Ascending aorta (tissue), 2 donors: ENCODE results near the gene B3GNT3. TPM values are rescaled to one million over a fixed set of nuclear protein-coding genes. Genes with fewer than 3 reads are reported as not detected.

Experiments
- DNase-seq, 2 donors: peaks; one replicate each; pipeline ENCODE4 v3.0.0-alpha.2; 2019; ENCODE audit warnings: low spot score in 2 of 2
- H3K27ac ChIP-seq, 2 donors: fragments of 200-600 bp; sonication (generic); one replicate each; pipeline ENCODE4 v1.5.1; 2016 to 2017; ENCODE audit warnings: mild to moderate bottlenecking in 1 of 2
- H3K27me3 ChIP-seq: fragments of 200-600 bp; sonication (generic); one replicate; pipeline ENCODE4 v1.5.1; 2017
- H3K36me3 ChIP-seq, 2 donors: fragments of 200-600 bp; sonication (generic); one replicate each; pipeline ENCODE4 v1.5.1; 2016
- H3K4me1 ChIP-seq, 2 donors: fragments of 200-600 bp; sonication (generic); one replicate each; pipeline ENCODE4 v1.5.1; 2016 to 2017; ENCODE audit warnings: mild to moderate bottlenecking in 1 of 2
- H3K4me3 ChIP-seq, 2 donors: fragments of 200-600 bp; sonication (generic); one replicate each; pipeline ENCODE4 v1.5.1; 2016 to 2017; ENCODE audit warnings: mild to moderate bottlenecking in 1 of 2
- H3K9me3 ChIP-seq, 2 donors: fragments of 200-600 bp; sonication (generic); one replicate each; pipeline ENCODE4 v1.5.1; 2016
- intact Hi-C: fragments of 100-400 bp; cut with DNase I; formaldehyde crosslinking; loops from one replicate; pipeline ENCODE4 v1.15.1; 2023
- total RNA-seq: library from RNA; depleted of rRNA; stranded (reverse); fragments of >200 nt; gene quantifications from one replicate; pipeline ENCODE4 v1.1.0, GENCODE V29; 2016
- TF ChIP-seq, protein P1 (sequence below), 3 experiments: fragments of 200-600 bp in 2 of 3; fragments of 450-650 bp in 1 of 3; sonication (generic) in 2 of 3; IDR thresholded peaks; one replicate each; pipeline ENCODE4 v1.5.1; 2016 to 2019; ENCODE audit warnings: antibody characterized with exemption in 3 of 3, mild to moderate bottlenecking in 1 of 3, moderate library complexity in 1 of 3

Gene B3GNT3
- total RNA-seq, 1 donor from 2014 or later: 0.64 TPM

DNA sequence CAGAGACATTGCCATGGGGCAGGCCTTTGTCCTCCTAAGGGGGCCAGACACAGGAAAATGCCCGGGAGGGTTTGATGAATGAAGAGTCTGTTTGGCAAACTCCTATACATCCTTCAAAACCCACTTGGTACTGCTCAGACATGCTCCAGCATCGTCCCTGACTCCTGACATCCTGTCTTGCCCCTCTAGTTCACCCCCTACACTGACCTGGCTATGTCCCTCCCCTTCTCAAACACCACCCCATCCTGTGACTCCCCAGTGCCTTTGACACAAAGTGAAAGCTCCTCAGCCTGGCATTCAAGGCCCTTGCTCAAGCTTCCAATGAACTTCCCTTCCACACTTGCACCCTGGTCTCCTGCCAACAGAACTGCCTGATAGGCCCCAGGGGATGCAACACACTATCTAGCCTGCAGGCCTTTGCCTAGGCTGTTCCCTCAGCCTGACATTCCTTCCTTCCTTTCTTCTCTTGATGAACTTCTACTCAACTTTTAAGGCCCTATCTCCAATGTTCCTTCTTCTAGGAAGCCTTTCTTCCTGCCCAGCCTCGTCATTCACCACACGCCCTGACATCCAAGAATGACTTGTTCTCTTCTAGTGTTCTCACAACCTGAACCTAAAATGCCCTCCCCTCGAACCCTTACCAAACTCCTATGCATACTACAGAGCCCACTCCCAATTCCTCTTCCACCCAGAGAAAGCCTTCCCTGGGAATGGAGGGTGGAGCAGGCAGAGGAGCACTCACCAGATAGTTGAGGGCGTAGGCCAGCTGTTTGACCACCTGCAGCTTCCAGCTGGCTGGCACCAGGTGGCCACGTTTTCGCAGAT lies 40.5 kb downstream of the B3GNT3 start:
- intact Hi-C loops: no loop called here
- DNase-seq: no peak
- TF ChIP-seq, protein P1, sequence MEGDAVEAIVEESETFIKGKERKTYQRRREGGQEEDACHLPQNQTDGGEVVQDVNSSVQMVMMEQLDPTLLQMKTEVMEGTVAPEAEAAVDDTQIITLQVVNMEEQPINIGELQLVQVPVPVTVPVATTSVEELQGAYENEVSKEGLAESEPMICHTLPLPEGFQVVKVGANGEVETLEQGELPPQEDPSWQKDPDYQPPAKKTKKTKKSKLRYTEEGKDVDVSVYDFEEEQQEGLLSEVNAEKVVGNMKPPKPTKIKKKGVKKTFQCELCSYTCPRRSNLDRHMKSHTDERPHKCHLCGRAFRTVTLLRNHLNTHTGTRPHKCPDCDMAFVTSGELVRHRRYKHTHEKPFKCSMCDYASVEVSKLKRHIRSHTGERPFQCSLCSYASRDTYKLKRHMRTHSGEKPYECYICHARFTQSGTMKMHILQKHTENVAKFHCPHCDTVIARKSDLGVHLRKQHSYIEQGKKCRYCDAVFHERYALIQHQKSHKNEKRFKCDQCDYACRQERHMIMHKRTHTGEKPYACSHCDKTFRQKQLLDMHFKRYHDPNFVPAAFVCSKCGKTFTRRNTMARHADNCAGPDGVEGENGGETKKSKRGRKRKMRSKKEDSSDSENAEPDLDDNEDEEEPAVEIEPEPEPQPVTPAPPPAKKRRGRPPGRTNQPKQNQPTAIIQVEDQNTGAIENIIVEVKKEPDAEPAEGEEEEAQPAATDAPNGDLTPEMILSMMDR (IDR thresholded peaks at IDR 0.05): no peak
- Histone ChIP-seq H3K9me3 (no peaks in the 10 kb centered on the region), H3K4me1 (no peaks in the 10 kb centered on the region), H3K36me3 (no peaks in the 10 kb centered on the region), H3K4me3 (no peak overlapping the region), H3K27ac (no peak overlapping the region), H3K27me3 (no peaks in the 10 kb centered on the region)

DNA sequence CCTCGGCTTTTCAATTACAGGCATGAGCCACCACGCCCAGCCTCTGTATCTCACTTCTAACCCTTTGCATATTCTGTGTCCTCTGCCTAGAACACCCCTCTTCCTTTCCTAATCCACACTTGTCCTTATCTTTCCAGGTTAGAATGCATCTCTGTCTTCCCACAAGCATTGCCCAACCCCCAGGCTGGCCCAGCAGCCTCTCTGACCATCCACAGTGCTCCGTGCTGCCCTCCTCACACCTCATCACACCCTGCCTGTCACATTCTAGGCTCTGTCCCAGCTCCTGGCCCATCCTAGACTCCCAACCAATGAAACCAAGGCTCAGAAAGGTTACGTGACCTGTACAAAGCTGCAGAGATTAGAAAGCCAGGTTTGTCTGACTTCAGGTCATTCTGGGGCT lies 41.6 kb downstream of the B3GNT3 start:
- H3K4me3 ChIP-seq: no peak overlapping the region
- intact Hi-C loops: no loop called here
- H3K27ac ChIP-seq: no peak overlapping the region
- TF ChIP-seq, protein P1 (IDR thresholded peaks at IDR 0.05): no peak
- DNase-seq: no peak
- no peaks in the 10 kb centered on the region for H3K27me3 ChIP-seq
- no peaks in the 10 kb centered on the region for H3K36me3 ChIP-seq
- no peaks in the 10 kb centered on the region for H3K4me1 ChIP-seq
- no peaks in the 10 kb centered on the region for H3K9me3 ChIP-seq

DNA sequence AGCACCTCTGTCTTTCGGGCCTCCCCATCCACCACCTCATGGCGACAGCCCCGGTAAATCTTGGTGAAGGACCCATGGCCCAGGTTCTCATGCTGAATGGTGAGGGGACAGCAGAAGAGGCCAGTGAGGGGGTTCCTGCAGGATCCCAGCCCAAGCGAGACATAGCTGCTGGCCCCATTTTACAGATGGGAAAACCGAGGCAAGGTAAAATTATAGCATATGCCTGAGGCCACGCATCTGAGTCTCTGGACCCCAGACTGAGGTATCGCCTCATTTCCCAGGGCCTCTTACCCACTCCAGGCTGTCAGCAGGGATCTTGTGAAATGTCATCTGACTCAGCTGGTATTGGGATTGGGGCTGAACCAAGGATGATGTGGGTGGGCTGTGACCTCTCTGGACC lies 43.0 kb downstream of the B3GNT3 start:
- Histone ChIP-seq H3K9me3 (no peaks in the 10 kb centered on the region), H3K27me3 (peaks cover 6% of the 10 kb centered on the region), H3K27ac (no peak overlapping the region), H3K4me1 (peaks cover 0 to 4% of the 10 kb centered on the region in 2 donors), H3K36me3 (no peaks in the 10 kb centered on the region), H3K4me3 (no peak overlapping the region)
- TF ChIP-seq, protein P1 (IDR thresholded peaks at IDR 0.05): no peak
- intact Hi-C loops: no loop called here
- no peak for DNase-seq

DNA sequence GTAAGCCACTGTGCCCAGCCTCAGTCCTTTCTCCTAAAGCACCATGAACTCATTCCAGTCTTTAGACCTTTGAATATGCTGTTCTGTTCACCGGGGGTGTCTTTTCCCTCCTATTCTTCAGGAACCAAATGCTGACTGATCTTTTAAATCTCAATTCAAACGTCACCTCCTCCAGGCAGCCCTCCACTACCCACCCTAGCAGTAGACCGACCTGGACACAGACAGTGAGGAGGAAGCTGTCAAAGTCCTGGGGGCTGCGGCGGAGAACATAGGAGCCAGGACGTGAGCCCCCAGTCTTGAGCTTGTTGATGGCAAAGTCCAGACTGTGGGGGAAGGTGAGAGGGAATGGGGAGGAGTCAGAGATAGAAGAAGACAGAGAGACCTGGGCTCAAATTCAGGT lies 45.1 kb downstream of the B3GNT3 start:
- Histone ChIP-seq H3K4me3 (no peak overlapping the region), H3K27me3 (peaks cover 6% of the 10 kb centered on the region), H3K4me1 (peaks cover 0 to 4% of the 10 kb centered on the region in 2 donors), H3K27ac (no peak overlapping the region), H3K9me3 (no peaks in the 10 kb centered on the region), H3K36me3 (no peaks in the 10 kb centered on the region)
- TF ChIP-seq, protein P1 (IDR thresholded peaks at IDR 0.05): no peak
- DNase-seq: no peak
- intact Hi-C loops: no loop called here

DNA sequence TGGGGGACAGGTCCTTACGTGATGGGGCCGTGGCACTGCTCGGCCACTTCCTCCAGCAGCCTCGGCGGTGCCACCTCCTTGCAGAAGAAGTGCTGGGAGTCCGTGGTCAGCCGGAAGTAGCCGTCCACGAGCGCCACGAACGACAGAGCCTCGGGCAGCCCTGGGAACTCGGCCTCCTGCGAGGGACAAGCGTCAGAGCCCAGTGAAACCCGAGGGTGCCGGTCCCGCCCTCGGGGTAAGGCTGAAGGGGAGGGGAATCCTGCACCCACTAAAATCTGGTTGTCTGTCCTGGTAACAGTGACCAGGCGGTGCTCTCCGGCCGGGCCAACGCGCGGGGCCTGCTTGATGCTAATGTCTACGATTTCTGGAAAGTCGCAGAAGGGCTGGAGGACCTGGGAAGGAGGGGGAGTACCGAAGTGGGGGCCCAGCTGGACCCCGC lies 46.5 kb downstream of the B3GNT3 start:
- TF ChIP-seq, protein P1 (IDR thresholded peaks at IDR 0.05): no peak
- no peaks in the 10 kb centered on the region for H3K9me3 ChIP-seq
- H3K4me3 ChIP-seq: peak overlapping the region in 1 of 2 donors; percentile 38
- peaks cover 0 to 4% of the 10 kb centered on the region in 2 donors for H3K4me1 ChIP-seq
- intact Hi-C loops: no loop called here
- no peak for DNase-seq
- no peaks in the 10 kb centered on the region for H3K36me3 ChIP-seq
- H3K27ac ChIP-seq: no peak overlapping the region
- peaks cover 6% of the 10 kb centered on the region for H3K27me3 ChIP-seq
